Hematopoietic multipotent progenitor cell (in vitro differentiated cells): ENCODE data around the gene BRMS1. TPM values are rescaled to one million over a fixed set of nuclear protein-coding genes. Genes with fewer than 3 reads are reported as not detected.
"Not testable (repeated sequence)": the region's sequence is repeated elsewhere in the genome, so short reads cannot be mapped to it uniquely, and the experiment has no call there.

Source experiments
- DNase-seq, 3 donors: peaks; one replicate each; pipeline ENCODE4 v3.0.0-alpha.2; 2011 to 2015; ENCODE audit warnings: low read depth in 2 of 3, low spot score in 2 of 3
- total RNA-seq: library from RNA; depleted of rRNA; stranded (reverse); fragments of >200 nt; gene quantifications from one replicate; pipeline ENCODE4 v1.2.3, GENCODE V29; 2012

Gene BRMS1
- 42.0 TPM for total RNA-seq

GRCh38 chr11:66344550-66345315 is at the start of gene BRMS1:
TSS of gene BRMS1 (minus strand) at chr11:66345104. CDS start at chr11:66342234, 2,870 bp downstream.
- DNase-seq = peak; percentile 90 to 97 (median 97)

GRCh38 chr11:66393954-66394353 is 49.0 kb upstream of the BRMS1 start:
- no peak for DNase-seq

GRCh38 chr11:66391322-66391721 is 46.4 kb upstream of the BRMS1 start:
- no peak for DNase-seq

GRCh38 chr11:66388780-66389386 is 44.0 kb upstream of the BRMS1 start:
- peak; percentile 40 to 89 (median 74) for DNase-seq

- peak; percentile 64 to 88 (median 70) for DNase-seq
These were observed 41.5 kb upstream of the BRMS1 start for GRCh38 chr11:66386171-66387069.

- not testable (repeated sequence) for DNase-seq
These were observed 39.4 kb upstream of the BRMS1 start for GRCh38 chr11:66384316-66384715.

- peak in 1 of 3 donors; percentile 14 for DNase-seq
These were observed 35.4 kb upstream of the BRMS1 start for GRCh38 chr11:66380264-66380663.

- DNase-seq = not testable (repeated sequence)
These were observed 28.9 kb upstream of the BRMS1 start for GRCh38 chr11:66373690-66374287.

- DNase-seq = no peak
These were observed 28.4 kb upstream of the BRMS1 start for GRCh38 chr11:66373265-66373664.

GRCh38 chr11:66371627-66372415 is 26.9 kb upstream of the BRMS1 start, which contains the start of gene SLC29A2:
TSS of gene SLC29A2 (minus strand) at chr11:66371760. CDS start at chr11:66371591, 169 bp downstream.
- DNase-seq = peak; percentile 49 to 86 (median 75)

- no peak for DNase-seq
These were observed 24.4 kb upstream of the BRMS1 start for GRCh38 chr11:66369073-66369894.

GRCh38 chr11:66368484-66368883 is 23.6 kb upstream of the BRMS1 start:
- DNase-seq = no peak

GRCh38 chr11:66367561-66368312 is 22.8 kb upstream of the BRMS1 start:
- no peak for DNase-seq

GRCh38 chr11:66366844-66367477 is 22.1 kb upstream of the BRMS1 start:
- no peak for DNase-seq

GRCh38 chr11:66365711-66366619 is 21.1 kb upstream of the BRMS1 start:
- no peak for DNase-seq

- DNase-seq = no peak
These were observed 20.3 kb upstream of the BRMS1 start for GRCh38 chr11:66365166-66365565.
